Transverse colon (tissue), 4 donors: Measurements from ENCODE around the gene FAAH. TPM values are rescaled to one million over a fixed set of nuclear protein-coding genes. Genes with fewer than 3 reads are reported as not detected.
"Not testable (repeated sequence)": the region's sequence is repeated elsewhere in the genome, so short reads cannot be mapped to it uniquely, and the experiment has no call there.

ENCODE experiments used
- DNase-seq: peaks from one replicate; pipeline ENCODE4 v3.0.0-alpha.2; 2019
- H3K27ac ChIP-seq, 4 donors: fragments of 200-600 bp; sonication (generic); 2 replicates each; pipeline ENCODE4 v1.5.1; 2016 to 2018; ENCODE audit warnings: inconsistent platforms in 4 of 4
- H3K27me3 ChIP-seq: fragments of 200-600 bp; sonication (generic); 2 replicates; pipeline ENCODE4 v1.5.1; 2017; ENCODE audit warnings: inconsistent platforms
- H3K36me3 ChIP-seq, 4 donors: fragments of 200-600 bp; sonication (generic); 2 replicates each; pipeline ENCODE4 v1.5.1; 2017 to 2019; ENCODE audit warnings: inconsistent platforms in 4 of 4
- H3K4me1 ChIP-seq, 4 donors: fragments of 200-600 bp; sonication (generic); 2 replicates each; pipeline ENCODE4 v1.5.1; 2017 to 2020; ENCODE audit warnings: inconsistent platforms in 4 of 4
- H3K4me3 ChIP-seq, 4 donors: fragments of 200-600 bp; sonication (generic); 1 replicate in 1 of 4; 2 replicates in 3 of 4; pipeline versions ENCODE4 v1.5.1 to v1.6.1; 2017 to 2019; ENCODE audit warnings: inconsistent platforms in 4 of 4
- H3K9me3 ChIP-seq, 2 donors: fragments of 200-600 bp; sonication (generic); 2 replicates each; pipeline ENCODE4 v1.5.1; 2017 to 2019; ENCODE audit warnings: inconsistent platforms in 2 of 2
- EP300 ChIP-seq: sonication (generic); formaldehyde crosslinking; IDR thresholded peaks from one replicate; pipeline ENCODE4 v1.6.1; 2017; ENCODE audit warnings: antibody characterized with exemption, low read depth
- POLR2A ChIP-seq: fragments of 450-650 bp; IDR thresholded peaks from one replicate; pipeline ENCODE4 v1.6.1; 2016; ENCODE audit warnings: antibody characterized with exemption, mild to moderate bottlenecking, moderate library complexity
- POLR2AphosphoS5 ChIP-seq, 3 donors: sonication (generic); formaldehyde crosslinking; IDR thresholded peaks; one replicate each; pipeline ENCODE4 v1.6.1; 2016; ENCODE audit warnings: antibody characterized with exemption in 3 of 3
- WGBS, 2 donors: methylation state at CpG; one replicate each; pipeline ENCODE4 v1.1.5; 2018; ENCODE audit warnings: low coverage in 1 of 2; 5-methylcytosine and 5-hydroxymethylcytosine counted together
- in situ Hi-C, 4 donors: fragments of 200-750 bp; cut with MboI; loops; one replicate each; pipeline versions ENCODE4 v1.15.0 to v1.15.1; 2017; ENCODE audit warnings: low sequenced_read_pairs in 3 of 4, low pct_ligation_motif_present in 1 of 4, low pct_unique_long_range_greater_than_20kb in 1 of 4
- intact Hi-C: fragments of 100-400 bp; cut with DNase I; formaldehyde crosslinking; loops from one replicate; pipeline ENCODE4 v1.15.1; 2023; ENCODE audit warnings: low total_unique reads
- total RNA-seq, 4 donors: library from RNA; depleted of rRNA; stranded (reverse); fragments of >200 nt; gene quantifications; one replicate each; pipeline ENCODE4 v1.1.0, GENCODE V29; 2016
- TF ChIP-seq, protein P1 (sequence below), 5 experiments: fragments of 200-600 bp in 3 of 5; fragments of 450-650 bp in 2 of 5; sonication (generic) in 3 of 5; IDR thresholded peaks; 1 replicate in 2 of 5; 2 replicates in 3 of 5; pipeline ENCODE4 v1.5.1; 2016 to 2017; ENCODE audit warnings: antibody characterized with exemption in 5 of 5, inconsistent platforms in 3 of 5, mild to moderate bottlenecking in 2 of 5, moderate library complexity in 1 of 5

The FAAH gene
- total RNA-seq: 100 to 1,000 TPM in 2 of 4 donors, 10 to 100 TPM in 2; 90.8 to 349 (median 141) TPM

DNA sequence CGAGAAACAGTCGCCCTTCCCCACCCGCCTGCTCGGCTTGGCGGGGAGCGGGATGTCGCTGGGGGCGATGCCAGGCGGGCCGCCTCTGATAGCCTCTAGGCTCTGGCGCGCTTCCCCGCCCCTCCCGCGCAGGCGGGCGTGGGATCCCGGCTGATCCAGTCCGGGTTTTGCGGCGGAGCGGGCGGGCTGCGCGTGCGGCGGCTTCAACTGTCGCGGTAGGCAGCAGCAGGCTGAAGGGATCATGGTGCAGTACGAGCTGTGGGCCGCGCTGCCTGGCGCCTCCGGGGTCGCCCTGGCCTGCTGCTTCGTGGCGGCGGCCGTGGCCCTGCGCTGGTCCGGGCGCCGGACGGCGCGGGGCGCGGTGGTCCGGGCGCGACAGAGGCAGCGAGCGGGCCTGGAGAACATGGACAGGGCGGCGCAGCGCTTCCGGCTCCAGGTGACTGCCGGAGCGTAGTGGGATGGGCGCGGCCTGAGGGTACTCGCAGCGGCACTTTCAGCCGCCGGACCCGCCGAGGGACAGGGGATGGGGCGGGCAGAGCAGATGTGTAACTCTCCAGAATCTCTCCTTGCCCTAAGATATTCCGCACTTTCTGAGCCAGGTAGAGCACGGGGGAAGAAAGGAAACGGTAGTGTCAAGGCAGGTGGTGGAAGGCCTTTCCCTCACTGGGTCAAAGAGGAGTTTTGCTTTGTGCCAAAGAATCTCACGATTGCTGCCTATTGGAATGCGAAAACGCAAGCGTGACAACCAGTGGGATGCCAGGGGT, at the start of gene FAAH:
FAAH (plus strand) TSS at position 210 of the 764 bp plus-strand sequence; CDS start at position 242, 32 bp downstream.
- peak; percentile 24 for TF ChIP-seq EP300
- peak in 2 of 3 donors; percentile 74 to 75 for TF ChIP-seq POLR2AphosphoS5 (IDR thresholded peaks at IDR 0.05)
- TF ChIP-seq POLR2A: peak; percentile 50
- TF ChIP-seq, protein P1, sequence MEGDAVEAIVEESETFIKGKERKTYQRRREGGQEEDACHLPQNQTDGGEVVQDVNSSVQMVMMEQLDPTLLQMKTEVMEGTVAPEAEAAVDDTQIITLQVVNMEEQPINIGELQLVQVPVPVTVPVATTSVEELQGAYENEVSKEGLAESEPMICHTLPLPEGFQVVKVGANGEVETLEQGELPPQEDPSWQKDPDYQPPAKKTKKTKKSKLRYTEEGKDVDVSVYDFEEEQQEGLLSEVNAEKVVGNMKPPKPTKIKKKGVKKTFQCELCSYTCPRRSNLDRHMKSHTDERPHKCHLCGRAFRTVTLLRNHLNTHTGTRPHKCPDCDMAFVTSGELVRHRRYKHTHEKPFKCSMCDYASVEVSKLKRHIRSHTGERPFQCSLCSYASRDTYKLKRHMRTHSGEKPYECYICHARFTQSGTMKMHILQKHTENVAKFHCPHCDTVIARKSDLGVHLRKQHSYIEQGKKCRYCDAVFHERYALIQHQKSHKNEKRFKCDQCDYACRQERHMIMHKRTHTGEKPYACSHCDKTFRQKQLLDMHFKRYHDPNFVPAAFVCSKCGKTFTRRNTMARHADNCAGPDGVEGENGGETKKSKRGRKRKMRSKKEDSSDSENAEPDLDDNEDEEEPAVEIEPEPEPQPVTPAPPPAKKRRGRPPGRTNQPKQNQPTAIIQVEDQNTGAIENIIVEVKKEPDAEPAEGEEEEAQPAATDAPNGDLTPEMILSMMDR (IDR thresholded peaks at IDR 0.05): no peak
- WGBS, 2 donors: 17% methylated on average over 29 of the region's 75 CpGs; no CpG with 5 or more reads in 1 of the 2 donors
- peak within 1 kb of the TSS; percentile 51 to 76 (median 54) for H3K4me3 ChIP-seq
- H3K9me3 ChIP-seq: peaks cover 0 to 11% of the 10 kb centered on the region in 2 donors
- H3K27me3 ChIP-seq: no peaks in the 10 kb centered on the region
- in situ Hi-C loops: no loop called here
- peak within 1 kb of the TSS; percentile 73 to 88 (median 80) for H3K27ac ChIP-seq
- peaks cover 10 to 23% (median 18%) of the 10 kb centered on the region in 4 donors for H3K4me1 ChIP-seq
- peak; percentile 85 for DNase-seq
- intact Hi-C loops: no loop called here
- no peaks in the 10 kb centered on the region for H3K36me3 ChIP-seq

DNA sequence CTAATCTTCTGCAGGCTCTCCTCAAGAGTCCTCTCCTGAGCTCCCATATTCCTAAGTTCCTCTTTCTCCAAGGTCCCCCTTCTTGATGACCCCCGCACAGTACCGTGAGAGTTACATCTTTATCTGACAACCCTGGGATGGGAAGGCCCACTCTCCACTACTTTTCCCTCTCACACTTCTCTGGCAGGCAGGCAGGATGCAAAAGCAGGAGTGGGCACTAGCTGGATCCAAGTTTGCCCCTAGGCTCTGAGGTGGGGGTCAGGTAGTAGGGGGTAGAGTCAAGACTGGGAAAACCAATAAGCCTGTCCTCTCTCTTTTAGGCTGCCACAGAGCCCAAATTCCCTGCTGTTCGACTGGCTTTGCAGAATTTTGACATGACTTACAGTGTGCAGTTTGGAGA, 49.6 kb upstream of the FAAH start:
- no peaks in the 10 kb centered on the region for H3K27me3 ChIP-seq
- in situ Hi-C loops: no loop called here
- intact Hi-C loops: no loop called here
- H3K9me3 ChIP-seq: no peaks in the 10 kb centered on the region
- H3K4me3 ChIP-seq: no peak overlapping the region
- peaks cover 5 to 19% (median 11%) of the 10 kb centered on the region in 4 donors for H3K4me1 ChIP-seq
- TF ChIP-seq, protein P1 (IDR thresholded peaks at IDR 0.05): no peak
- no peak for TF ChIP-seq POLR2AphosphoS5 (IDR thresholded peaks at IDR 0.05)
- TF ChIP-seq POLR2A: no peak
- TF ChIP-seq EP300: no peak
- H3K36me3 ChIP-seq: peaks cover 0 to 16% (median 8%) of the 10 kb centered on the region in 4 donors
- no peak for DNase-seq
- H3K27ac ChIP-seq: no peak overlapping the region
- WGBS, 2 donors: 83 to 92% methylated on average over 2 to 3 of the region's 3 CpGs

DNA sequence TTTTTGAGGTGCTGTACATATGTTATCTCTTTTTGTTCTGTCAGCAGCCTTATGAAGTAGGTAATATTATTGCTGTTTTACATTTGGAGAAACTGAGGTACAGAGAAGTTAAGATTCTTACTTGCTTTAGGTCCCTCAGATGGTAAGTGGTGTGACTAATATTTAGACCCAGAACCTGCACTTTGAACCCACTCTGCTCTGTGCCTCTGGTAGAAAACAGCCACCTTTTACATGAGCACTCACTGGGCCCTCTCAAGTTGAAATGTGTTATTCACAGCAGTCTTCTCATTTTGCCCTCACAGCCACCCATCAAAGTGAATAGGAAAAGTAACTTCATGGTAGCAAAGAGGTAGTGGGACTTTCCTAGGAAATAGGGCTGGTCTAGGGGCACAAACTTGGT, 48.8 kb upstream of the FAAH start:
- no peak for DNase-seq
- Histone ChIP-seq H3K36me3 (peaks cover 0 to 24% (median 11%) of the 10 kb centered on the region in 4 donors), H3K4me3 (no peak overlapping the region), H3K4me1 (peaks cover 5 to 14% (median 7%) of the 10 kb centered on the region in 4 donors), H3K9me3 (no peaks in the 10 kb centered on the region), H3K27ac (no peak overlapping the region), H3K27me3 (no peaks in the 10 kb centered on the region)
- in situ Hi-C loops (no loop called here), intact Hi-C loops (no loop called here)
- TF ChIP-seq POLR2AphosphoS5 (IDR thresholded peaks at IDR 0.05): no peak
- TF ChIP-seq, protein P1 (IDR thresholded peaks at IDR 0.05): no peak
- TF ChIP-seq EP300: no peak
- TF ChIP-seq POLR2A: no peak

DNA sequence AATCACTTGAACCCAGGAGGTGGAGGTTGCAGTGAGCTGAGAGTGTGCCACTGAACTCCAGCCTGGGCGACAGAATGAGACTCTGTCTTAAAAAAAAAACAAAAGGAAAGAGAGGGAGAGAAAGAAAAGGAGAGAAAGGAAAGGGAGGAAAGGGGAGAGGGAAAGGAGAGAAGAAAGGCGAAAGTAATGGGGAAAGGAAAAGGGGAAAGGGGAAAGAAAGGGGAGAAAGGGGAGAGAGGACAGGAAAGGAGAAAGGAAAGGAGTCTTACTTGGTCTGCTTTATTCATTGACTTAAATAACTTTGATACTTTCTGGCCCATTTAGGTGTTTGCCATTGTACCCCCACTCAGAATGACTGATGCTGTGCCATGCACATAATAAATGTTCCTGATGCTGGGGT, 41.8 kb upstream of the FAAH start:
- intact Hi-C loops: no loop called here
- in situ Hi-C loops: no loop called here
- no peak overlapping the region for H3K4me3 ChIP-seq
- no peak for DNase-seq
- WGBS, 2 donors: 97 to 100% methylated on average over 1 to 2 of the region's 2 CpGs
- no peak overlapping the region for H3K27ac ChIP-seq
- H3K9me3 ChIP-seq: no peaks in the 10 kb centered on the region
- peaks cover 0 to 66% (median 23%) of the 10 kb centered on the region in 4 donors for H3K36me3 ChIP-seq
- H3K27me3 ChIP-seq: no peaks in the 10 kb centered on the region
- H3K4me1 ChIP-seq: peaks cover 0 to 5% (median 0%) of the 10 kb centered on the region in 4 donors
- TF ChIP-seq, protein P1 (IDR thresholded peaks at IDR 0.05): no peak
- TF ChIP-seq EP300: no peak
- TF ChIP-seq POLR2AphosphoS5 (IDR thresholded peaks at IDR 0.05): no peak

DNA sequence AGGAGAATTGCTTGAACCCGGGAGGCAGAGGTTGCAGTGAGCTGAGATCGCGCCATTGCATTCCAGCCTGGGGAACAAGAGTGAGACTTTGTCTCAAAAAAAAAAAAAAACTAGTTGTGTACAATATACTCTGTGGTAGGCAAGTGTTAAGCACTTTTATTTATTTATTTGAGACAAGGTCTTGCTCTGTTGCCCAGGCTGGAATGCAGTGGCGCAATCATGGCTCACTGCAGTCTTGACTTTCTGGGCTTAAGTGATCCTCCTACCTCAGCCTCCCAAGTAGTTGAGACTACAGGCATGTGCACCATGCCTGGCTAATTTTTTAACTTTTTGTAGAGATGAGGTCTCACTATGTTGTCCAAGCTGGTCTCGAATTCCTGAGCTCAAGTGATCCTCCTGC, 38.2 kb upstream of the FAAH start:
- intact Hi-C loops, H3K4me1 ChIP-seq, H3K4me3 ChIP-seq, H3K9me3 ChIP-seq, H3K27ac ChIP-seq, H3K27me3 ChIP-seq, DNase-seq, in situ Hi-C loops: not testable (repeated sequence)
- peaks cover 0 to 71% (median 27%) of the 10 kb centered on the region in 4 donors for H3K36me3 ChIP-seq
- 95 to 97% methylated on average over 4 to 5 of the region's 5 CpGs for WGBS, 2 donors
